ENCODE measurements around the gene PDZRN4.

PDZRN4 gene

DNA sequence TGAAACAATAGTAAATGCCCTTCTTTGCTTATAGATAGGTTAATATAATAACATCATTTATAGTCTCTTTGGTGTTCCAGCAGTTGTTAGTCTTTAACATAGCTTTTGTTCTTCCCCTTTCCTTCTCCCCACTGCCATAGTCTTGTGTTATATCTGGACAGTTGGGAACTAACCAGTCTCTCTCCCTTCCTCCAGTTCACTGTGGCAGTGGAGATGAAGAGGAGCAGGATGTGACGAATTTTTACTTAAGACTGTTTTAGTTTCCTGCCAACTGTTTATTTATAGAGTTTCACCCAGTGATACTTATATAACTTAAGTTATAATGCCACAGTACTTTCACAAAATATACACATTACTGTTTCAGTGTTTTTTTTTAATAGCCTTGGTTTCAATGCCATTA is 277.4 kb downstream of the PDZRN4 start:
- DNase-seq, result no peak

DNA sequence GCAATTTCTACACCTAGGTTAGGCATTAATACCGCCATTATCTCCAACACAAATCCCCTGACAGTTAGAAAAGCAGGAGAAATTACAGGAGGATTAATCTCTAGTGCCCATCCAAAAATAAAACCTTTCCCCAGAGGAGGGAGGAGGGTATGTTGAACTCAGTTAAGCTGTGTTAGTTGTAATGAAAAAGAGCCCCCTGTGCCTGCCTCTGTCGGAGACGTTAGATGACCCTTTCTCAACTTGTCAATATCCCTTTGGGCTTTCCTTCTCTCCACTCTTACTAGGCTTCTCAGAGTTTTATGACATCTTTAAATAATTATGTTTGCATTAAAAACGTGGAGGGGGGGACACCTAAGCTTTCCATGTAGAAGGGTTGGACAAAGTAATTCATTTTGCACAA is 278.2 kb downstream of the PDZRN4 start:
- no peak for DNase-seq

DNA sequence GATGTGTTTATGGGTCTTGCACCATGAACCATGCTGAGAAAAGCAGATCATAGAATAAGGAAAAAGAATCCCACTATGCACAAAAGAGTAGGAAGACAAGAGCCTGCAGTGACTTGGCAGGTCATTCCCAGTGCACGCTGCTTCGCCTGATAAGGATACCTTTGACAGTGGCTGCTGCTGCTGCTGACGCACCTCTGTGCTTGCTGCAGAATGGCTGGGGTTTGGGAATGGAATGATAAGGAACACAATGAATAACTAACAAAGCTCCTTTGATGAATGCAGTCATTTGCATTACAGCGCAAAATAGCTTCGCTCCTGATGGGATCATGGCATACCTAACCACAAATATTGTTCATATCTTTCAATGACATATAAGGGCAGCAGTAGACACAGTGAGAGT is 278.7 kb downstream of the PDZRN4 start:
- DNase-seq, result no peak

DNA sequence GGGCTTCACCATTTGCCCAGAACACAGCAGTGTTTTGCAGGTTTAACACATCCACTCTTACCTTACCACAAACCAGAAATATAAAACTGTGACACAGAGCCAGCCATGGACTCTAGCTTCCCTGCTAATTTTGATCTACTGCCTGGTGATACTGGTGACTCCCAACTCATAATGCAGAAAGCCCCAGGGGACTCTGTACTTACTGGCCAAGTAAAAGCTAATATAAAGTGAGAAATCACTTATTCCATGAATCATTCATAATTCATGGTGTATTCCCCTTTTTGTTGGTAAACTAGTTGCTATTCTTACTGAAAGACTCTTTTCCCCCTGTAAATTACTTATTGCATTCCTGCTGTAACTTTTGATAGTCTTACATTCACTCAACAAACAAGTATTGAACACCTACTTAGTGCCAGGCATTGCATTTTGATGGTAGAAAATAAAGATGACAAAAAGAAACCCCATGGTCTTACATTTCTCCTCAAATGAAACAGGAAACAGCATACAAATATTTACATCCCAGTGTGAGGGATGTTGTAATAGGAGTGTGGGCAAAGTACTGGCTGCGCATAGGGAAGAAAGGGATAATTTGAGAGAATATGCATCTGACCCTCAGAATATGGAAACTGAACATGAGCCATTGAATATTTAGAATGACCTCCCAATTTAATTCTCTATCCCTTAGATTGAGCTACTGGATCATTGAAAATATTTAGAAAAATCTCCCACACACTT is 279.6 kb downstream of the PDZRN4 start:
- no peak for DNase-seq

DNA sequence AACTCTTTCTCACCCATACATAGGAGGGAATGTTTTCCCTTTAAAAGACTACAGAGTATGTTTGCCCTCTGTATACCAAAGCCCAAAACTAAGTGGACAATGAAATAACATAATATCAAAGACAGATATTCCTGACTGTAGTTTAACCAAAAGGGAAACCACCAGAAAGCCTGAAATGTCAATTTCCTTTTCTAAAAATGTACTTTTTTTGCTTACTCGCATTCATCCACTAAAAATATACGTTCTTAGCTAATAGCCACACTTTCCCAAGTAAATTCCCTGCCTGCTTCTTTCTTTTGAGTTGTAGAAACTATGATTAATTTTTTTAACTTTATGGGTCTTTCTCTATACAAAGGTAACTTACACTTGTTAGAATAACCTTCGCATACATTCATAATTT is 280.2 kb downstream of the PDZRN4 start:
- no peak for DNase-seq

DNA sequence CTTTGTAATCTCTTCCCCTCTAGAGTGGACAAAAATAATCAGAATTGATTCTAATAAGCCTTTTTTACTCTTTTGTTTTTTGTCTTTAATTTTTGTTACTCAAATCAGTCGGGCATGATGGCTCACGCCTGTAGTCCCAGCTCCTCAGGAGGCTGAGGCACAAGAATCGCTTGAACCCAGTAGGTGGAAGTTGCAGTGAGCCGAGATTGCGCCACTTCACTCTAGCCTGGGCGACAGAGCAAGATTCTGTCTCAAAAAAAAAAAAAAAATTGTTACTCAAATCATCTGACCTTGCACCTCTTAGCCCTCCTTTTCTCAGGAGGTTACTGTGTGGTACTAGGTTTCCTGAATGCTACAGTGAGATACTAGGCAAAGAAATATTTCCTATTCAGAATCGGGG is 280.6 kb downstream of the PDZRN4 start:
- DNase-seq, result no peak

DNA sequence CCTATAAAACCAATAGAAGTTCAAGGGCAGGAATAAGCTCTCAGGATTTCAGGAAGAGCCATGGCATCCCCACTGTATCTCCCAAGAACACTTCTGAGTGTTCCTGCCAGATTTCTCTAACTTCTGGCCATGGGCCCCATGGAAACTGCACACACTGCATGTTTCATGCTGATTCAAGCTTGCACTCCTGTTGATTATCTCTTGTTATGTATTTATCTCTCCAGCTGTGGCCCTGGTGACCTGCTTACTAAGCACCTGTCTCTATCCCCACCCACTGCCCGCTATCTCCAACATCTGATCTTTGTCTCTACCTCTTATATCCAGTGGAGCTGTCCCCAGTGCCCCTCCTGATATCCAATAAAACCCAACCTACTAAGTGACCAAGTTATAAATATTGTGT is 285.3 kb downstream of the PDZRN4 start:
- no peak for DNase-seq

DNA sequence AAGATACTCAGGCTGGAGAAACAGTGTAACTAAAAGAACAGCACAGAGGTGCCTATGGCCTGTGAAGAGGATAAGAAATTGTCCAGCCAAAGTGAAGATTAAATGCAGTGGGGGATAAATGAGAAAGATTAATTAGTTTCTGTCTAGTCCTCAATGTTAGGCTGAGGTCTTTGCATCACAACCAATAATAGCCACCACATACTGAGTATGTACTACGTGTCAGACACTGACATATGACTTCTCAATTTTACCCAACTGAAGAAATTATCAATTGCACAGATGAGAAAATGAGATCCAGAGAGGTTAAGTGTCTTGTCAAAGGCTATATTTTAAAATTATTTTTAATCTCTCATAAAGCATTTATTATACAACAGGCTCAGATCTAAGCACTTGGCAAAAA is 285.9 kb downstream of the PDZRN4 start:
- no peak for DNase-seq

DNA sequence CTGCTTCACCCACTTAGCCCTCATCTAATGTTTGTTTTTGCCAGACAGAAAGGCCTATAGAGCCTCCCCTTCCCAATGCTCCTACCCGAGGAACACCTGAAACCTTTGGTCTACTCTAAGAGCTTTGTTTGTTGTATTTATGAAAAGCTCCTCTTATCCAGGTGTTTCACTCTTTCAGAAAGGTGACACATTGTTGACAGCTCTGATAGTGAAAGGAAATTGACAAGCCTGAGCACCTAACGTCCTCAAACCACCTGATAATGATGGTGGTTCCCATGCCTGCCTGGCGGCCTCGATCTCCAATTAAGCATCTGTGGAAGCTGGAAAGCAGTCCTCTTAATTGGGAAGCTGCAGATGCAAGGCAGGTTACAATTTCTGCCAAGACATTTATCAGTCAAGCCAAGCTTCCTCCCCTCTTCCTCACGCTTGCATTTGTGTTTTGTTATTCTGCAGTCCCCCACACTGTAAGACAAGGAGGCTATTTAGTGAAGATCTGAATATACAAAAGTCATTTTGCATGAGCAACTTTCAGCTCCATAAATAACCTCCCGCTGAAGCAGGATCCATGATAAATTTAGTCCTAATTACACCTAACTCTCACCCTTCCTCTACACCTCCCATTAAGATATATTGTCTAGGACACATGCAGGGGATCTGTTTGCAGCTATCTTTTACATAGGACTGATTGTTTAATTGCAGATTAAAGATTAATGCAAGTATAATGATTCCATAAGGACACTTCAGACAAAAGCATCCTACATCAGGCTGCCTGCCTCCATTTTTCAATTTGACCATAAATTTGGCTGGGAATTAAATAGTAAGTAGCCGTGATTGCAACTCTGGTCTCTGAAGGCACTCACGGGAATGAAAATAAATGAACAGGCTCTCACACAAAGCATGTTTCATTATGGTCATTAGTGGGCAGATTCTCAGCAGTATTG is 288.6 kb downstream of the PDZRN4 start:
- no peak for DNase-seq

DNA sequence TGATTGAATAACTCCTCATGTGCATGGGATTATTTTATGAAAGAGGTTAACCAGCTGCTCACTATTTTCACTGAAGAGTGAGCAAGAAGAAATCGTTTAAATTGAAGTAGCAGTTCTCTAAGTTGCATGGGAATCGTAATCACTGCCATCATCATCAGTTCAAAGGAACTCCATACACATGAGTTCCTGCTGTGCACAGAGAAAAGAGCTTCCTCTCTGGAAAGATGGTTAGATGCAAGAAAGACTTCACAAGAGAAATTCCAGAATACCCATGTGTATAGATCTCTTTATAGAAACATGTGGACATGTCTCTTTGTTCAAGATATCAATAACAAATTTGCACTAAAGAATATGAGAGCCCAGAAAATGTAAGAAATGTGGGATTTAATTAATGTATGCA is 291.3 kb downstream of the PDZRN4 start:
- DNase-seq, result no peak

DNA sequence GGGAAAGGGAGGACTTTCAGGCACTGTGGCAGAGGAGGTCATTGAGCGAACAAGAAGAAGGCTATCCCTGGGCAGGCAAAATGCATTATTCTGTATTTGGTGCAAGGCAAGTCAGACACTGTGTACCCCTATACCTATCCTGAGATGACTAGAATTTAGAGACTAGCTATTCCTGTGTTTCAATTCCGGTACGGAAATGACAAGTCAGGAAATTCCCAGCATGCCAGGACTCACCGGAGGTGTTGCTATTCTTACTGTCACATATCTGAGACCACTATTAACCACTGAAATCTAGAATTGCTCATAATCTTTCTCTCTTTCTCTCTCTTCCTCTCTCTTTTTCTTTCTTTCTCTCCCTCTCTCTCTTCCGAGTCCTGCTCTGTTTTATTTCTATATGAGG is 297.1 kb downstream of the PDZRN4 start:
- no peak for DNase-seq

DNA sequence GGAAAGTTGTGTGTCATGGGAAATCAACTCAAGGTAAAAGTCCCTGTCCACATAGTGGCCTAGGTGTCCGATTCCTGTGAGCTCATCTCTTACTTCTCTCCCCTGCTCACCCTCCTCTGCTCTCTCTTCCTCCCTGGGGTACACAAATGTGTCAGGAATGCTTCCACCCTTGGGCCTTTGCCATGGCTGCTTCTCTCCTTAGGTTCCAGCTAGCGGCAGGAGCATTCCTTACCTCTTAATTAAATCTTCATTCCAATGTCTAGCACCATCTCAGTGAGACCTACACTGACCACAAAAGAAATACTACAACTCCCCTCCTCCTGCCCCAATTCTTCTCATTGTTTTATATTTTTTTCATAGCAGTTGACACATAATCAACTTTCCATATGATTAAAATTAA is 298.6 kb downstream of the PDZRN4 start:
- no peak for DNase-seq

DNA sequence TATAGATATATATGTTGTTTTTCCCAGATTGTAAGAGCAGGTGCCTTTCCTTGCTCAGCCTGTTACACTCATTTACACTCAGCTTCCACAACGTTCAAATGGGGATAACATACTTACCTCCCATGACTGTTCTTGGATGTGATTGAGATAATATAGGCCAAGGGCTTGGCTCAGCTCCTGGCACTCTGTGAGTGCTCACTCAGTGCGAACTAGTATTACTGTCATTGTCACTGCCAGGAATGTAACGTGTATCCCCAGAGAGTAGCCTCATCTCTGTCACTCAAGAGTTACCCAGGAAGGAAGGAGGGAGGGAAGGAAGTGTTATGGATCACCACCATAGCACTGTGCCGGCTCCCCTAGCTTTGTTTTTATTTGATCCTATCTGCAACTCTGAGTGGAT is 307.9 kb downstream of the PDZRN4 start:
- no peak for DNase-seq

DNA sequence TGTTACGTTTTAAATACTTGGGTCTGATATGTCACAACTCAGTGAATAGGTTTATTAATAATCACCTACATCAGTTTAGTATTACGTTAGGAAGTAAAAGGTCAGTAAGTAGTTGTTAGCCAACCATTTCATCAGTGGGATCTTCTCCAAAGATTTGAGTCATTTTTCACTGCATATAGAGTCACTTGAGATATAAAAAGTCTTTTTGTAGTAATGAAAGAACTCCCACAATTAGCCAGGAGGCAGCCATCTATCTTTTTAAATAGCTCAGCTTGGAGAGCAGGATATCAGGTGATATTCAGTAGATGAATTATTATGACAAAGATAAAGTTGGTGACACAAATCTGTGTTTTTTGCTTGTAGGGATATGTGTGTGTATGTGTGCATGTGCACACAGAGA is 309.3 kb downstream of the PDZRN4 start:
- no peak for DNase-seq

DNA sequence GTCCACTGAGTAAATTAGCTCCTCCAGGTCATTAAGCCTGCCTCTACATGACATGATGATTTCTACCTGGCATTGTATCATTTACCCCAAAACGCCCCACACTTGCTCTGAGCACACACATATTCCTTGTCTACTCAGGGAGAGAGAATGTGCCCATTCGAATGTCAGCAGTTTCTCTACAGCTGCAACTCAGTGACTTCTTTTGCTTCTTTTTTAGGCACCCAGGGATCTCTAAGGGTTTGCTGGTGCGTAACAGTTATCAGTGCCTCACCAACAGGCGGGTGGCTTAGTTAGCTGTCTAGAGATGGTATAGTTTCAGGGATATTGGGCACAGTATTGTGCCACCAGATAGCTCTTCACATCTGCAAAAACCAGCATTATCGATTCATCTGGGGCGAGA is 316.9 kb downstream of the PDZRN4 start:
- DNase-seq, result no peak

DNA sequence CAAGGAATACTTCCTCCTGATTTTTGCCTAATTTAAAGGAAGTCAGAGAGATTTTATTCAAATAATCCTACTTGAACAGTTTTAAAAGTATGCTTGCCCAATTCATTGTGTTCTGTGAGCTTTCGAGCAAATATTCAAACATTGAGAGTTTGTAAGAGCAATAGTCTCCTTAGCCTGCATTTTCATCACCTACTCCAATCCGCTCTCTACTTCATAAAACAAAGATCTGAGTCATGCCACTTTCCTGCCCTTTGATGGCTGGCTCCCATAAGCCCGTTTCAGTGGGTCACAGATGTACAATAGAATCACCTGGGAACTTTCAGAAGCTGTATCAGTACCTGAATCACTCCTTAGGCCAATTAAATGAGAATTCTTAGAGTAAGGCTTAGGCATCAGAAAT is 319.2 kb downstream of the PDZRN4 start:
- DNase-seq, result no peak

DNA sequence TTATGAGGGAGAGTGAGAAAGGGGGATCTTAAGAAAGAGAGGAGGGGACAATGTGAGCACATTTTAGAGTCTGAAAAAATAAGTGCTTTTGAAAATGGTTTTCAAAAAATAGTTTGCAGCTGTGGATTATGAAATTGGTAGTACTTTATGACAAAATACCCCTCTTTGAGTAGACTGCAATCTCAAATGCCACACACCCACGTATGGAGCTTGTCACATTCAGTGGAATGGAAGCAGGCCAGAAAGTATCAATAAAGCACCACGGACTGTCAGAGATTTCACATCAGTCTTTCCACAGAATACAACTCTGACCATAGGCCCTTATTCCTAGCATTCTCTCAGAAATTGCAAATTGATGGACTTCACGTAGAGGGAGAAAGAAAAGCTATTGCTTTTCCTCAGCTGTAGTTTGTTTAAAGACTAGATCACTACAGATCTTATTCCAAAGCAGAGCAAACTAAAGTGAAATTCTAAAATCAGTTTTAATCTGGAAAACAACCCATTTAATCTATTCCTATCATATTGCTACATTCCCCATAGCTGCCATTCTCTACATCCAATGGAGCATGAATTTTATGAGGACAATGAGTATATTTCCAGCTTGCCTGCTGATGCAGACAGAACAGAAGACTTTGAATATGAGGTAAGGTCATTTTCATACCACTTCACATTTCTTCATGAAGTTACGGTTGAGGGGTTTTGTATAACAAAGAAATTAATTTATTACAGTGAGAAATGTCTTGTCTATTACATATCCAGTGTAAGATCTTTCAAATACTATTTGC is 321.3 kb downstream of the PDZRN4 start:
- no peak for DNase-seq

DNA sequence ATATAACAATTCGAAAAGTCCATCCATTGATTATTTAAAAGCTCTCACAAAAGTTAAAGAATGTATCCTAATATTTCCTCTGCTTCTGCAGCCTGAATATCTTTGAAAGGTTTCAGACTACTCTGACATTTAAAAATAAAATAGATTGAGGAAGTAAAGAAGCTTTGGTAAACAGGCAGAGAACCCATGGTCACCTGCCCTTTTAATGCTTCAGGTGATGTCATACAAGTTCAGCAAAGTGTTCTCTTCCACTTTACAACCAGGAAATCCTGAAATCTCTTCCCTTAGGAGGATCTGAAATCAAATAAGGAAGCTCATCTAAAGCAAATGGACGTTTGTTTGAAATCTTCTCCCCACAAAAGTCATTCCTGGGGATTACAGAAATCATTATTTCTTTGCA is 322.4 kb downstream of the PDZRN4 start:
- DNase-seq, result no peak

DNA sequence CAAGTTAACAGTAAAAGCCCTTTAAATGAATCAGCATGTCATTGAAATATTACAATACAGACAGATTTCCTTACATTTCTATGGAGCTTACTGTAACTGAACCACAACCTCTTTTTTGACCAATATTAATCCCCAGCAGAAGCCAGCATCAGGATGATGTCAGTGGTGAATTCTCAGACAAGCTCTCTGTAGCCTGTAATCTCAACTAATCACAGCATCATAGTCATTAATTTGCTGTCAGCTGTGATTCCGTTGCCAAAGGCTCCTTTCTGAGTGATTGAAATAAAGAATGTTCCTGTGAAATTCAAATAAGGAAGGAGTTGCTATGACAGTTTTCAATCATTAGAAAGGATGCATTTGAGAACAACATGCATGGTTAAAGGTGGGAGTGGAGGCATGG is 323.1 kb downstream of the PDZRN4 start:
- no peak for DNase-seq

DNA sequence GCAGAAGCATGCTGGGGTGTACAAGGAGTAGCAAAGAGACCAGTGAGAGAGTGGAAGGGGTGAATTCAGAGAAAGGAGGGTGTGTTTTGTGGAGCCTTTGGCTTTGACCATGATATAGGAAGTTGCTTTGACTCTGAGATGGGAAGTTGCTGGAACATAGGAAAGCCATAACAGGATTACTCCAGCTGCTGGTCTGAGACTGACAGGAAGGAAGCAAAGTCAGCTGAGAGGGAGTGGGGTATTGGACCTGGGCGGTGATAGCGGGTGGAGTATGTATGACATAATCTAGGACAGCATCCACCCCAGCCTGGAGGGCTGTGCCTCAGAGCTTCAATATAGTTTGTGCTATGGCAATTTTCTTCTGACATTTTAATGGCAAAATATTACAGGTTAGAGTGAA is 324.4 kb downstream of the PDZRN4 start:
- DNase-seq, result no peak

DNA sequence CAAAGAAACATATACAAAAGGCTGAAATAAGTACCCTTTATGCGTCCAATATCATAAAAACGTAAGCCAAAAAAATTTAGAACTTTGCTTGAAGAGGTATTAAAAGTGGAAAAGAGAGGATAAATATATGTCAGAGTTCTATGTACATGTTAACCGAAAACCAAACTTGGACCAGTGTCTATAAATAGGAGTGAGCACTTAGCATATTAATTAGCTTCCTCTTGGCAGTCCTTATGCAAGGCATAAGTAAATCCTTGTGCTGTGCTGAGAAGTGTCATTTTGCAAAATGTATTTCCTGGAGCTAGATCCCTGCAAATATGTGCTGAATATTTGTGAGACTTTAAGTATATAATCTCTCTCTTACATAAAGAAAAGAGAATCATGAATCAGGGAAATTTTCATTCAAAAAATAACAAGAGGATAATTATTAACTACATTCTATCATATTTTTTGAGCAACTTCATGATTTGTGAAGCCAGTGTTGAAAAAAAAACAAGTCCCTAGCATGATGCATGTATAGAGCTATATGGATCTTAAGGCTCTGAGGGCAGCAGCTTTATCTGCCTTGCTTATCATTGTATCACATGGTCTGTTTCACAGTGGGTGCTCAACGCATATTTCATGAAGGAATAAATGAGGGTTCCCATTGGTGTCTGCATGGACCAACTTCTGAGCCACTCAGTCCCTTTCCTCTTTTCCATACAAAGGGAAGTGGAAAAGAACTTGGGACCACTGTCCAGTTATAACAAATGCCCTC is 326.1 kb downstream of the PDZRN4 start:
- no peak for DNase-seq

DNA sequence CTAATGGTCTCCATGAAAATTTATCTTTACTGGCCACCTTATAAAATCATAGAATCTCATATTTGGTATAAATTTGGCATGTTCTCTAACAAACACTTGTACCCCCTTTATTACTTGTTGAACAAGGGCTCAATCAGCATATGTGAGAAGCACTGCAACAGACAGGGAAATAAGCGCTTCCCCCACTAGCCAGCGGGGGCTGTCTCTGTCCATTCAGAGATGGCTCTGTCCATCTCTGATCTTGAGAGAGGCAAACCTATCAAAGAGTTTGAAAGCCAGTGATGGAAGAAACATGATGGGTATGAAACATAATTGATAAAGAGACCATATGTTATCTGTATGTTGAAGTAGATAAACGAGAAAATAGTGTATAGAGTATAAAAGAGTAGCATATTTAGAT is 326.8 kb downstream of the PDZRN4 start:
- DNase-seq, result no peak

DNA sequence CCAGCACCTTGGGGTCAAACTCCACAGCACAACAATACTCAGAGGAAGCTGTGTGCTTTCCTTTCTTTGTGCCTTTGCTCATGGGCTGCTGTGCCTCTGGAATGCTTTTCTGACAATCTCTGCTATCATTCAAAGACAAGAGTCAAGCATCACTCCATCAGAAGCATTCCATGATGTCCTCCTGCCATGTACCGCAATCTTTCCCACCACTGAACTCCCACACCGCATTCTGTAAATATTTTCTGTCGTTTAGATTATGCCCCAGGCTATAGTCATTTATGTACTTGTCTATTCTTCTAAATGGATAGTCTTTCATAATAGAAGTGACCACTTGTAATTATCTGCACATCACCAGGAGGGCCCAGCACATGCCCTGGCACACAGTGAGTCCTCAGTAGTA is 327.8 kb downstream of the PDZRN4 start:
- no peak for DNase-seq

All from CD4-positive, alpha-beta T cell treated with Interleukin-17A for 1 hour (primary cell).